Left renal pelvis (tissue), 4 donors: ENCODE measurements around the gene MALRD1. TPM values are rescaled to one million over a fixed set of nuclear protein-coding genes. Genes with fewer than 3 reads are reported as not detected.
A peak's percentile ranks its signal among the peaks of the same experiment; 100 is the strongest.

Experiments
- DNase-seq, 4 donors: peaks; one replicate each; pipeline ENCODE4 v3.0.0-alpha.2; 2013; ENCODE audit warnings: low read depth in 4 of 4, low spot score in 3 of 4
- polyA plus RNA-seq, 4 donors: library from polyadenylated mRNA; unstranded; fragments of 120-200 nt; gene quantifications; one replicate each; pipeline ENCODE4 v1.2.1, GENCODE V29; 2013; ENCODE audit not compliant: insufficient read length in 4 of 4

Gene MALRD1
- polyA plus RNA-seq, 4 donors, result 2.0 to 3.4 (median 2.4) TPM

DNA sequence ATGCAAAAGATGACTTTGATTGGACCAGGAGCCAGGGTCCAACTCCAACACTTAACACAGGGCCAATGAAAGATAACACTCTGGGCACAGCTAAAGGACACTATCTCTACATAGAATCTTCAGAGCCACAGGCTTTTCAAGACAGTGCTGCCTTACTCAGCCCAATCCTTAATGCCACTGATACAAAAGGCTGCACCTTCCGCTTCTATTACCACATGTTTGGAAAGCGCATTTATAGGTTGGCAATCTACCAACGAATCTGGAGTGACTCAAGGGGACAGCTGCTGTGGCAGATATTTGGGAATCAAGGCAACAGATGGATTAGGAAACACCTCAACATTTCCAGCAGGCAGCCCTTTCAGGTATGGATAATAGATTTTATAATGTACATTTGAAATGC is 160.7 kb downstream of the MALRD1 start:
- no peak for DNase-seq

DNA sequence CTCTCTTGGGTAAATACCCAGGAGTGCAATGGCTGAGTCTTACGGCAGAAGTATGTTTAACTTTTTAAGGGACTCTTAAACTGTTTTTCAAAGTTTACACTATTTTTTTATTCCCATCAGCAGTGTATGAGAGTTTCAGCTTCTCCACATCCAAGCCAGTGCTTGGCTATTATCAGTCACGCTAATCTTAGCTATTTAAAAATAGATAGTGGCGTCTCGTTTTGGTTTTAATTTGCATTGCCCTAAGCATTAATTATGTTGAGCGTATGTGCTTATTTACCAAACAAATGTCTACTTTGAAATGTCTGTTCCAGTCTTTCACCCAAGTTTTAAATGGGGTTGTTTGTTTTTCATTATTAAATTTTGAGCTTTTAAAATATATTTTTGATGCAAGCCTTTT is 164.0 kb downstream of the MALRD1 start:
- DNase-seq, result no peak

DNA sequence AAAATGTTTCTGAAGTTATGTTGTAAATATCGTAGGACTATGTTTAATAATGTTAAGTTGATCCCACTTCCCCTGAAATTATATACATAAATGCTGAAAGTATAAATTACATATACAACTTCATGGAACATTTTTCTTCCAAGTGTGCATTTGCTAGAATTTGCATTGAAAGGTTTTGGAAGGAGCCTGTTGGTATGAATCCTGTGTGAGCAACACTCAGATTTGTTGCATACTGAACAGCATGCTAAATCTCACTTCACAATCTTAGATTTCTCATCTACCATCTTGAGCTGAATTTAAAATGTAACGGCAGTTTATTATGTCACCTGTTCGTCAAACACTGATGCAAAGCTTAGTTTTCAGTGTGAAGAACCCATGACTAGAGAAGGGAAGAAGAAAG is 172.6 kb downstream of the MALRD1 start:
- no peak for DNase-seq

DNA sequence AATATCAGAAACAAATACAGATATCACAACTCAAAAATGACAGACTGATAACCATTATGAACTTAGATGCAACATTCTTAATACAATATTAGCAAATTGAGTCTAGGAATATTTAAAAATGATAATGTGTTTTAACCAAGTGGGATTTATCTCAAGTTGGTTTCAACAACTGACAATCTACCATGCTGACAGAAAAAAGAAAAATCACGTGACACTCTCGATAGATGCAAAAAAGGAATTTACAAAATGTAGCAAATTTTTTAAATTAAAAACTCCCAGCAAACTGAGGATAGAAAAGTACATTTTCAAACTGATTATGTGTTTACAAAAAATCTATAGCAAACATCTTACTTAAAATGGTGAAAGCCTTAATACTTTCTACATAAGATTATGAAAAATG is 177.4 kb downstream of the MALRD1 start:
- DNase-seq, result no peak

DNA sequence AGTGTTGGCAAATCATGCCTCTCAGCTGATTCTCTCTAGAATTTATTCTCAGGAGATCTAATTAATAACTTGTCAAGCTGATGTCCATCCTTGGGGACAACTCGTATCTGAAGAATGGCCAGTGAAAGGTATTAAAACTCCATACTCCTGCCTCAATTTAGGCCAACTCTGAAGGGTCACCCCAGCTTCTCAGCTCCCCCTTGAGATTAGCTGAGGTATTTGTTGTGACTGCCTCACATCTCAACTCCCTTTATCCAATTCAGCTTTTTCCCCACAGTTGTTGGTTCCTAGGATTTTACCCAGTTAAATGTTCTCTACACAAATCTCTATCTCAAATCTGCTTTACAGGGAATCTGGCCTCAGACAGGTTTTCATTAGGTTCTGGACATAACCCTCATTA is 182.4 kb downstream of the MALRD1 start:
- no peak for DNase-seq

DNA sequence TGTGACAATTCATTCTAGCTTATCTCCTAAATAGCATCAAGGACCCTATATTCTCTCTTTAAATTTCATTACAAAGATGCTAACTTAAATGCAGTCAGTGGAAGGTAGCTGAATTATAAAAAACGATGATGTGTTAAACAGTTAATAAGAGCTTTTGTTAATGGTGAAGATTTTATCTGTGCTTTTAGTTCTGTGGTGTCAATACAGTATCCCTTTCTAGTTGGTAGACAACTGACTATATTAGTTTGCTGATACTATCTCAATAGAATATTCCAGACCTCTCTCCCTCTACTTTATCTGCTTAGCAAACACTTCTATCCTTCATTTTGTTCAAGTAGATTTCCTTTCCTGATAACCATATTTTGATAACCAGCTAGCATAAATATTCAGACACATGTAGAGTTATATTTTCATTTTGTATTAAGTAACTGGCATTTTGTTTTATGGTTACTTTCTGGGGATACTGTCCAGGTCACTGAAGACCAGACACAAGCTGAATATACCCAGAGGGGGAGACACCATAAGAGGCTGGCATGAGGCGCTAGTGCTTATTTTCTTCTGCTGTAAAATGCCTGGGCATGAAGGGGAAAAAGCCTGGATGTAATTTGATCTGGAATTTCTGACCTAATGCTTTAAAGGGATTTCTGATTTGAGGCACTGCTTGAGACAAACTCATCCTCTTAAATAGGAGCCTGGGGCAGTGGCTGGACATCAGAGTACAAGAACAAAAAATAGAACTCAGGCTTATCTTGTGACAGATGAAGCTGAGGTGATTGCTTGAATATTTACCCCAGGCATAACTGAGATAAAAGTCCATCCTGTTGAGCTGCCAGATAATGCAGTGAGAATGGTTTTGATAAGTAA is 197.5 kb downstream of the MALRD1 start:
- DNase-seq, result no peak

DNA sequence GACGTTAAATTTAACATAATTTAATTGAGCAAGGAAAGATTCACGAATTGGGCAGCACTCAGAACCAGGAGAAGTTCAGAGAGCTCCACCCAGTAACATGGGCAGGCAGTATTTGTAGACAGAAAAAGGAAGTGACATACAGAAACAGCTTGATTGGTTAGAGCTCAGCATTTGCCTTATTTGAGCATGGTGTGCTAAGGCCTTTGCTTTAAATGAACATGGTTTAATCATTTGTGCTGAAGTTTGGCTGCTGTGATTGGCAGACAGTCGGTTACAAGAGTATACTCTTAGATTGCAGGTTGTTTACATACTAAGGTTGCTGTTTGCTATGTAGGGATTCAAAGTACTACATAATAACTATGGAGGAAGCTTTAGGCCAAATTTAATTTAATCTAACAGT is 199.2 kb downstream of the MALRD1 start:
- DNase-seq, result no peak

DNA sequence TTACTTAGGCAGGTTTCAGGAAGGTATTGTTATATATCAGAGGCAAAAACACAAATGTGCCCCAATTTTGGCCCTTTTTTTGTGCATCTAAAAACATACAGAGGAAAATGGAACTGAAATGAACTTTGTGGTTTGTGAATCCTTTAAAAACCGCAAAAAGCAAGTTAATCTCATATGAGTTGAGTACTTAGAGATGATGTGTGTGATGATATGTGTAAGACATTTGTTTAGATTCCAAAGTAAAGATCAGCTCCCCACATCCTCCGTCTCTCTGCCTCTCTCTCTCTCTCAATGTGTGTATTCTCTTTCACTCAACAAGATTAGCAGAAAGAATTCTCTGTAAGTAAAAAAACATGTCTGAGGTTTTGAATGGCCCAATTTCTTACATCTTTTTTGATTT is 201.9 kb downstream of the MALRD1 start:
- no peak for DNase-seq

DNA sequence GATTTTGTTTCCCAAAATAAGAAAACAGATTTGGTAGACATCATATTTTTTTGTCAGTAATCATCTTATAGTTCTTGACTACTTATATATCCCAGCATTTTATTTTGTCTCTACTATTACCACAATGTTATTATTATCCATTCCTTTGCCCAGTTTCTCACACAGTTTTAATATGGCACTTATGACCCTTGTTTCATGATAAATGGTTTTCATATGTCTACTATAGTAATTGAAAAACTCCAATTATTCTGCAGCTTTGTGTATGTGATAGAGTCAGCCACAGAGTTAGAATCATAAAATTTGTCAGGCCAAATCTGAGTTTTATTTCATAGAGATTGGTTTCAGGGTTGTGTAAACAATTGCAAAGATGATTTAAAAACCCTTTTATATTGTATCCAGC is 203.9 kb downstream of the MALRD1 start:
- DNase-seq, result peak; percentile 2 to 31 (median 26)

DNA sequence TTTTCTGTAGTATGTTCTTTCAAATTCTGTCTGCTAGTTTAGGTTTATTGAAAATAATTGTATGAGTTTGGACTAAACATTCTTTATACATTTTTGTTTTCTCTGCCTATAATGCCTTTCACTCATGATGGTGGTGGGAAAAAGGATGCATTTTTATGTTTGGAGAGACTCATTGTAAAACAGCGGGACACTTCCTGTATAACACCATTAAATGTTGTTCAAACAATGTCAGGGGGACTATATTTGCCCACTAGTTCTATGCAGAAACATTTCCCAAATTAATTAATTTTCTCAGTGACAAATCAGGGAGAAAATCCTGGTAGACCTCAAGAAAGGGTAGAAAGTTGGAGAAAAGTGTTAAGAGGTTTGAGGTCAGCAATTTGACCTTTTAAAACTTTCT is 207.7 kb downstream of the MALRD1 start:
- DNase-seq, result no peak

DNA sequence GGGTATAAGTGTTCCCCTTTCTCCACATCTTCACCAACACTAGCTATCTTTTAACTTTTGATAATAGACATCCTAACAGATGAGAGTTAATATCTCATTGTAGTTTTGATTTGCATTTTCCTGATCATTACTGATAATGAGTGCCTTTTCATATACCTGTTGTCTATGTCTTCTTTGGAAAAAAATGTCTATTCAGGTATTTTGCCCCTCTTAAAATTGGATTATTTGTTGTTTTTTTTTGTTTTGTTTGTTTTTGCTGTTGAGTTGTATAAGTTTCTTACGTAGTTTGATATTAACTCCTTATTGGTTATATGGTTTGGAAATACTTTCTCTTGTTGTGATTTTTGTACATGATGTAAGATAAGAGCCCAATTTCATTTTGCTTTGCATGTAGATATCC is 214.7 kb downstream of the MALRD1 start:
- DNase-seq, result no peak

DNA sequence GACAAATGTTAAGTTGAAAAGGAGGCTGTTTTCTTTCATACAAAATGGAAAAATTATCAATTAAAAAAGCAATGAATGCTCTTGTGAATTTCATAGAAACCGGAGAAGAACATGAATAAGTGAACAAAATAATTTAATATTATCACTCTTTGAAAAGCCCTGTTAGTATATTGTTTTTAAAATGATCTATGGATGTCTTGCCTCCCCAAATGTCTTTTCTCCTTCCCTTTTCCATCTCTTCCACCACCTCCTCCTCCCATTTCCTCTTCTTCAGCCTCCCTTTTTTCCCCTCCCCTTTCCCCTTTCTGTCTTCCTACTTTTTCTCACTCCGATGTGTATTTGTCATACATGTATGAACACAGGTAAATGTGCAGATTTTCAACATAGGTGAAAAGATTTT is 234.7 kb downstream of the MALRD1 start:
- DNase-seq, result no peak

DNA sequence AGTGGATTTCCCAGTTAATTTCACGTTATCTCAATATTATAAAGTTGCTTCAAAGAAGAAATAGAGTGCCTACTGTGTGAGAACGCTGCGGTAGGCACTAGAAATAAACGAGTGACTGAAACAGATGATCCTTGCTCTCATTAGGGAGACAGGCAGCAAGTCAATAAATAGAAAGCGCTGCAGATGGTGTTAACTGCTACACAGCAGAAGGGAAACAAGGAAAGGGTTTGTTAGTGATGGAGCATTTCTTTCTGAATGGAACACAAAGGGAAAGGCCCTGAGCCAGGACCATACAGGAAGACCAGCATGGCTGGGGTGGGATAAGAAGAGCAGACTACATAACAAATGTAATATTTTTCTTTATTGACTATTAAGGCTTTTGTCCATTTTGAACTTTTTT is 235.2 kb downstream of the MALRD1 start:
- no peak for DNase-seq

DNA sequence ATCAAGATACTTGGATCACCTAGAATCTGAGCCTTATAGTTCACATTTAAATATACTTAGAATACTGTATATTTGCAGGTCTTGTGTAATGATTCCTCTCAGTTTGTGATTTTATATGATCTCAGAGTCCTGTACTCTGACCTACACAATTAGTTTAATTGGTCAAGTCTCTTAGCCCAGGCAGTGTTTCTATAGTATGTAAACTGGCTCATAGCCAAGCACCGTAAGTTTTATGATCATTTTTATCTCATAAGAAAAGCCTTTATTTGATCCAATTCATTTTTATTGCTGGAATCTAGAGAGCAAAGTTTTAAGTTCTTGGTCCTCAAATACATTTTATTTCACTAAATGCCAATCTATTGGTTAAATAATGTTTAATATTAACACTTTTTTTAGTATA is 242.2 kb downstream of the MALRD1 start:
- no peak for DNase-seq

DNA sequence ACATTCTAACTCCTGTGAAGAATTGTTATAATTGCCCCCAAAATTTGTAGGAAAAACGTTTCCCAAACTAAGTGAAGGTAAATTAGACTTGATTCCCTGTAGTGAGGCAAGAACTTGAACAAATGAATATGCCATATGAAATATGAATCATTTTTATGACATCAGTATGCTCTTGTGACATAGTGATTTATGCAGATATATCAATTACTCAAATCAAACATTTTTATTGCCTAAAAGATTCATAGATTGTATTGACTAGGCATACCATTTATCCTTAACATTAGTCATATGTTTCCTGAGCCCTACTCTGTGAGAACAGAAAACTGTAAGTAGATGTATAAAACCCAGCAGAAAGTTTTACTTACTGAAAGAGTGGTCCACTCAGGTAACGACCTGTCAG is 245.6 kb downstream of the MALRD1 start:
- no peak for DNase-seq

DNA sequence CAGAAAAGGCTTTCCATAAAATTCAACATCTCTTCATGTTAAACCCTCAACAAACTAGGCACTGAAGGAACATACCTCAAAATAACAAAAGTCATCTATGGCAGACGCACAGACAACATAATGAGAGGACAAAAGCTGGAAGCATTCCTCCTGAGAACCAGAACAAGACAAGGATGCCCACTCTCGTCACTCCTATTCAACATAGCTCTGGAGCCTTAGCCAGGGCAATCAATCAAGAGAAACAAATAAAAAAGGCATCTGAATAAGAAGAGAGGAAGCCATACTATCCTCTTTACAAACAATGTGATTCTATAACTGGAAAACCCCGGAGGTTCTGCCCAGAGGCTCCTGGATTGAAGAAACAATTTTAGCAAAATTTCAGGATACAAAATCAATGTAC is 251.0 kb downstream of the MALRD1 start:
- no peak for DNase-seq

DNA sequence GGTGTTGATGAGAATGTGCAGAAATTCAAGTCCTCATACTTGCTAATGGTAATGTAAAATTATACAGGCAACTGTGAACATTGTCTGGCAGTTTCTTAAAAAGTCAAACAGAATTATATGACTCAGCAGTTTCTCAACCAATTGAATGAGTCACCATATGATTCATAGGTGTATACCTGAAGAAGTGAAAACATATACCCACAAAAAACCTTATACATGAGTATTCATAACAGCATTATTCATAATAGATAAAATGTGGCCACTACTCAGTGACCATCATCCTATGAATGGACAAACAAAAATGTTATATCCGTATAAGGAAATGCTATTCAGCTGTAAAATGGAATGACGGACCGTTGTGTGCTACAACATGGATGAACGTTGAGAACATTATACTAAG is 253.5 kb downstream of the MALRD1 start:
- DNase-seq, result no peak

DNA sequence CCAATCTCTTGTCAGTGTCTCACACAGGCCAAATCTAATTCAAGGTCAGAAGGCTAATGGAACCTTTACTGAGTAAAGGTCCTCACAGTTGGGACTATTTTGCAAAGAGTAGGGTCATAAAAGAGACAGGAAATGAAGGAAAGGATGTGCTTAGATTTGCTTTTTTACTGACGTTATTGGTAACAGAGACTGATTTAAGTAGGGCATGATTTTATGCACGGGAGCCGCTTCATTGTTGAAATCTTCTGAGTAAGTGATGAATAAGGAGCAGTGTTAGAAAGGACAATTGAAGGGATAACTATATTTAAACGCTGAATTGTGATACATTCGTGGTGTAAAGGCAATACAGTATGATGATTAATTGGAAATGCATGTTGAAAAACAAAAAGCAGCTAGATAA is 261.5 kb downstream of the MALRD1 start:
- no peak for DNase-seq

DNA sequence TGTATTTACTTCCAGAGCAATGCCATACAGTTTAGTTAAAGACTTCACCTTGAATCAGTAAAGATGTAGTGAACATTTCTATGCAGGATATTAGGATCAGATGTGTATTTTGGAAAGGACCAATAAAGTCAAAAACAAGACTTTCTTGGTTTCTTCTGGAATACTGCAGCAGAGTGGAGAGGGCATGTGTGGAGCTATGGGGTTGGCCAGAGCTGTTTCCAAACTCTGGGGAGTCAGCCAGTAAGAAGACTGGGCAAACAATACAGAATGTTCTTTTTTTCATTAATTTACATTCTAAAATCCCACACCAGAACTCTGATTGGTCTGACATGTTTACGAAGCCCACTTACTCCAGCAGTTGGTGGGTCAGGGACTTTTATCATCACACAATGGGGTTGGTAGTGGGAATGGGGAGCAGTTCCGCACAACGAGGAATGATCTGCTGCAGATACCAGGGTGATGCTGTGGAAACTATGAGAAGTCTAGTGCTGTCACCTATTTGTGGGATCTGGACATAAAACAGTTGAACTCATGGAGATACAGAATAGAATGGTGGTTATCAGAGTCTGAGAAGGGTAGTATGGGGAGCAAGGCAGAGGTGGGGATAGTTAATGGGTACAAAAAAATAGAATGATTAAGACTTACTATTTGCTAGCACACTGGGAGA is 267.7 kb downstream of the MALRD1 start:
- no peak for DNase-seq

DNA sequence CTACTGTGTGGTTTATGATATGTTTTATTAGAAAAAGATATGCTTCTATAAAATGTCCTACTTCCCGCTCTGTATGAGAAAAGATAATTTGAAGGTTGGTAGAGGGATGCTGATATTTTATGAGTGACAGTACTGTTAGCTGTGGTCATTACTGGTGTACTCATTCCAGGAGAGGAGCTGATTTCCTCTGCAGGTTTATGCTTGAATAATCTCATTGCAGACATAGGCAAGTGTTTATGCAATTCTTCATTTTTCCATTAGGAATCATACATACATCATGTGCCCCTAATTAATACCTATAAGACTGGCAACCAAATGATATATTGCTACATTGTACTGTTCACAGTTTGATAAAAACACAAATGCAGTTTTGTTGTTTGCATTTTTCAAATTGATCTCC is 269.4 kb downstream of the MALRD1 start:
- no peak for DNase-seq

DNA sequence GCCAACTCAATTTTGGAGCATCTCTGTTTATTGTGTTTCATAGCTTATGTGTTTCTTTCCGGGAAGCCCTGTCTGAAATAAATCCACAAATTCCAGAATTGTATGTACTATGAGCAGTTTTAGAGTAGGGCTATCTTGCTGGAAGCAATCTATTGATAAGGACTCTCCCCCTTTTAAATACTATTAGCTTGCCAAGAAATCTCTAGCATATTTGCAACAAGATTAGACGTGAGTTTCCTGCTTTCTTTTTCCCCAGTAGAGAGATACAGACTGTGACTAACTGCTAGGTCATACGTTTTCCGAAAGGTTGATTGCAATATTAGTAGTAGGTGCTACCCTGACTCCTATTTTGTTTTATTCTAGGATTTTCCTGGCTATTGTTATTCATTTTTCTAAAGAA is 277.0 kb downstream of the MALRD1 start:
- no peak for DNase-seq

DNA sequence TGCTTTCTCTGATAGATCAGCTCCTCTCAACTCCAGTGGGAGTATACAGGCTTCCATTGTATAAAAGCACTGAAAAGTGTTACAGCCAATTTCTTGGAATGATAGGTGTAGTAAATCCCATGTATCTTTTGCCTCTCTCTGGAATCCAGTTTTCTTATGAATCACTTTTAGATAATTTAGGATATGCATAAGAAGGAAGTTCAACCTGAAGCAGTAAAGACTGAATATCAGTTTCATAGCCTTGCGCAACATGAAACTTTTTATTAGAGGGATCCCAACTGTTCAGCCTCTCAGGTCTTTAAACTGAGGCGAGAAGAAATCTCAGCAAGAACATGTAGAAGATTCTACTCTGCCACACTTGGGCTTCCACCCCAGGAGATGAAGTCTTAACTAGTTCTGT is 280.0 kb downstream of the MALRD1 start:
- no peak for DNase-seq
